NCI-H2196 (cell line): ENCODE data around the gene HUS1.
"Not testable (repeated sequence)": the region's sequence is repeated elsewhere in the genome, so short reads cannot be mapped to it uniquely, and the experiment has no call there.

Experiments
- DNase-seq: peaks from one replicate; lab custom pipeline; 2025; ENCODE audit not compliant: unreplicated experiment; lab: John Stamatoyannopoulos, UW

The HUS1 gene

DNA sequence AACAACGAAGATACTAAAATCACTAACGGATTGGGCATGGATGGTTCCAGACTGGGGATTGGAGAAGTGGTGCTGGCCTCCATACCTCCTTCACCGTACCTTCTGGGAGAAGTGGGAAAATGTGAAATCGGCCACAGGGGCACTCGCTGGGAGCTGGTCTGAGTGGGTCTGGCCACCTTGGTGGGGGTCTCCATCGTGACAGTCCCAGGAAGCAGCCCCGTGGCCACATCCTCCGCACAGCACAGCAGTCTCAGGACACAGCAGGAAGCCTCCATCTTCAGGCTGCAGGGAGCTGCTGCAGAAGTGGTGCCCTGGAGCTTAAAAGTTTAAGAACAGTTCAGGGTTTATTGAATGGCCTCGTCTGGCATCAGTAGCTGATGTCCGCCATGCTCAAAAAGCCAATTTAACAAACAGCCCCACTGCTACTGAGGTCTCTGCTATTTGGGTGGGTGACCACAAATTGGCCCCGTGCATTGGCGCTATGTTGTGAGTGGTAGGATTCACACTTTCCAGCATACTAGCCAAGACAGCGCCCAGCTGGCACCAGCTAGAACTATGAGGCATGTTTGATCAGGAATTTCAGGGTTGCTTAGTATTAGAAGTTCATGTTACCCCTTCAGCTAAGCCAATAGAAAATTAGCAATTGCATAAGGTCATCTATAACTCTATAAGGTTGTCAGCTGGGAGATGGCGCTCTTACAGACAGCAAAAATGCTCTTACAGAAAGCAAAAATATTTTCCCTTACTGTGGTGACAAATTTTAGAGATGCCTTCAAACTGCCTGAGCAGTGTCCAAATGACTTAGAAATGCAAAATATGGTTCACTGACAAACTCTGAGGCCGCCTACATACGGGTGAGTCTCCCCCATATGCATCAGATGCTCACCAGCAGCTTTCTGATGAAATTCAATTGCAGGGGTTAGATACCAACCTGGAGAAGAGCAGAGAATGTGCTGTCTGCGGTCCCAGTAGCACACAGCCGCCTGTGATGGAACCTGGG lies 48.1 kb downstream of the HUS1 start:
- DNase-seq = no peak

DNA sequence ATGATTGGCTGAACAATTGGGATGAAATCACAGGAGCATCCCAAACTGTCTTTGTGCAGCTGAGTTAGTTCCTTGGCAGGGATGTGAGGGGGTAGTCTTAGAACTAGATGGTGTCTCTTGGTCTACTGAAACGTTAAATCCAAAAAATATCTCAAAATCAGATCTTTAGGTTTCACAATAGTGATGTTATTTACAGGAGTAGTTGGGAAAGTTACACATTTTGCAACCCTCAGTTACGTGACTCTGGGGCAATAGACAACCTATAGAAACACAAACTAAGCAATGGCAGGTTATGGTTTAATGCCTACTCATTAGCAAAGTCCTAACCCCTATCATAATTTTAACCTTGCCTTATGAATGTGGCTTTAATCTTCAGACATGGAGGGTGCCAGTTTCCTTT lies 55.1 kb downstream of the HUS1 start:
- DNase-seq = no peak

DNA sequence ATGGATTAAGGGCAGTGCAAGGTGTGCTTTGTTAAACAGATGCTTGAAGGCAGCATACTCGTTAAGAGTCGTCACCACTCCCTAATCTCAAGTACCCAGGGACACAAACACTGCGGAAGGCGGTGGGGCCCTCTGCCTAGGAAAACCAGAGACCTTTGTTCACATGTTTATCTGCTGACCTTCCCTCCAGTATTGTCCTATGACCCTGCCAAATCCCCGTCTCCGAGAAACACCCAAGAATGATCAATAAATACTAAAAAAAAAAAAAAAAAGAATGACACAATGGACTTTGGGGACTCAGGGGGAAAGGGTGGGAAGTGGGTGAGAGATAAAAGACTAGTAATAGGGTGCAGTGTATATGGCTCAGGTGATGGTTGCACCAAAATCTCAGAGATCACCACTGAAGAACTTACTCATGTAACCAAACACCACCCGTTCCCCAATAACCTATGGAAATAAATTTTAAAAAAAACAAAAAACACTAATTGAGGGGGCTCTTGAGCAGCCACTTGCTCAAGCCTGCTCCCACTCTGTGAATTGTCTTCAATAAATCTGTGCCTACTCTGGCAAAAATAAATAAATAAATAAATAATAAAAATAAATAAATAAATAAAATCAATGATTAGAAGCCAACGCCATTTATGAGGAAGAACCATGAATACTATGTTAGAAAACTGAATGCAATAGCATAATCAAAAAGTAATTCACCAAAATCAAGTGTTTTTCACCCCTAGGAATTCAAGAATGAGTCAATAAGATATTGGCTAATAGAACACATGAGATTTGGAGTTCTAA lies 56.1 kb downstream of the HUS1 start:
- not testable (repeated sequence) for DNase-seq

- not testable (repeated sequence) for DNase-seq
Observed at GRCh38 chr7:47916514-47916913, 62.9 kb downstream of the HUS1 start.

- DNase-seq = no peak
Observed at GRCh38 chr7:47915616-47915976, 63.8 kb downstream of the HUS1 start.

GRCh38 chr7:47914717-47915615 lies 64.4 kb downstream of the HUS1 start:
- no peak for DNase-seq
